KMS-11 (cell line): ENCODE results near the gene STK32B.

Experiments used
- H2AFZ ChIP-seq: fragments of 200-600 bp; sonication (generic); 2 replicates; pipeline ENCODE4 v1.6.1; 2016; ENCODE audit warnings: antibody characterized with exemption, mixed run types, low read depth
- H3K27ac ChIP-seq: fragments of 200-600 bp; sonication (generic); 2 replicates; pipeline ENCODE4 v1.6.1; 2016; ENCODE audit warnings: mild to moderate bottlenecking, mixed run types
- H3K27me3 ChIP-seq: fragments of 200-600 bp; sonication (generic); 2 replicates; pipeline ENCODE4 v1.6.1; 2017; ENCODE audit warnings: mild to moderate bottlenecking, low read depth, mixed run types, moderate library complexity; ENCODE audit not compliant: insufficient read depth
- H3K36me3 ChIP-seq: fragments of 200-600 bp; sonication (generic); 2 replicates; pipeline ENCODE4 v1.6.1; 2017; ENCODE audit warnings: mild to moderate bottlenecking, mixed run types; ENCODE audit not compliant: insufficient read depth
- H3K4me1 ChIP-seq: fragments of 200-600 bp; sonication (generic); 2 replicates; pipeline ENCODE4 v1.6.1; 2016; ENCODE audit warnings: mild to moderate bottlenecking, low read depth, mixed run types; ENCODE audit not compliant: poor library complexity, severe bottlenecking
- H3K4me2 ChIP-seq: fragments of 200-600 bp; sonication (generic); 2 replicates; pipeline ENCODE4 v1.7.0; 2016; ENCODE audit warnings: mild to moderate bottlenecking, mixed run types
- H3K4me3 ChIP-seq: fragments of 200-600 bp; sonication (generic); IDR thresholded peaks from 2 replicates; pipeline ENCODE4 v1.6.1; 2017; ENCODE audit warnings: low read depth, low read length, mixed read lengths; ENCODE audit not compliant: insufficient read depth
- H3K79me2 ChIP-seq: fragments of 200-600 bp; sonication (generic); 2 replicates; pipeline ENCODE4 v1.6.1; 2016; ENCODE audit warnings: low read depth, mixed run types; ENCODE audit not compliant: insufficient read depth
- H3K9ac ChIP-seq: fragments of 200-600 bp; sonication (generic); 2 replicates; pipeline ENCODE4 v1.6.1; 2016; ENCODE audit warnings: mild to moderate bottlenecking, mixed run types
- H4K20me1 ChIP-seq: fragments of 200-600 bp; sonication (generic); 2 replicates; pipeline ENCODE4 v1.6.1; 2016; ENCODE audit warnings: mild to moderate bottlenecking, mixed run types; ENCODE audit not compliant: insufficient read depth
- TF ChIP-seq, protein P1 (sequence below): fragments of 200-600 bp; sonication (generic); conservative IDR thresholded peaks from 2 replicates; pipeline ENCODE4 v1.6.1; 2017; ENCODE audit warnings: low read depth, mild to moderate bottlenecking, antibody characterized with exemption, low read length, moderate library complexity, mixed read lengths

The STK32B gene

DNA sequence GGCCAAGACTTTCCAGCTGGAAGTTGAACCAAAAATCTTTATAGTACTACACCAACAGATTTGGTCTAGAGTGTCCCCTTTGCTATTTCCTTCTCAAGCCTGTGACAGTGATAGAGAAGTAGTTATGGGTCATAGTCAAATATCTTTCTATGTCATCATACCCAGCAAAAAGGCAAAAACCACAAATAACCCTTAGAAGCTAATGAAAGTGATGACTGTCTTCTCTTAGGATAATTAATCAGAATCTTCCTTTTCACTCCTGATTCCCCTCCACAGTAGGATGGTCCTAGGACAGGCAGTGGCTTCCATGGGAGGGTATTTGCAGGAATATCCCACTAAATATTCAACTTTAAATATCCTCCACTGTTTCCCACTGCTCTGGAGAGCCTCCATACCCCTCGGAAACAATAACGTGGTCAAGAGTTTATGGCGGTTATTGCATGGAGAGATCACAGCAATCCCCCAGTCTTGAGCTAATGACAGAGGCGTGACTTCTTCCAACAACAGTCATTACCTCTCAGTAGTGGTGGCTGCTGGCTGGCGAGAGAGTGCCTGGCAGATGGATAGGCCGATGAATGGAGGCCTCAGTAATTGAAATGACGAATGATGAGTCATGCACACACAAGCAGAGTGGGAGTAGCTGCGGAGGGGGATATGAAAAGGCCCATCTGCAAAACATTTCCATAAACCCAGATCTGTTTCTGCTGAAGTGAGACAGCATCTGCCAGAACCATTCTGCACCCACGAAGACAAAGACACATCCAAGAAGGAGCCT lies 154.9 kb downstream of the STK32B start:
- no peak overlapping the region for H2AFZ ChIP-seq
- H3K27ac ChIP-seq, result no peak overlapping the region

DNA sequence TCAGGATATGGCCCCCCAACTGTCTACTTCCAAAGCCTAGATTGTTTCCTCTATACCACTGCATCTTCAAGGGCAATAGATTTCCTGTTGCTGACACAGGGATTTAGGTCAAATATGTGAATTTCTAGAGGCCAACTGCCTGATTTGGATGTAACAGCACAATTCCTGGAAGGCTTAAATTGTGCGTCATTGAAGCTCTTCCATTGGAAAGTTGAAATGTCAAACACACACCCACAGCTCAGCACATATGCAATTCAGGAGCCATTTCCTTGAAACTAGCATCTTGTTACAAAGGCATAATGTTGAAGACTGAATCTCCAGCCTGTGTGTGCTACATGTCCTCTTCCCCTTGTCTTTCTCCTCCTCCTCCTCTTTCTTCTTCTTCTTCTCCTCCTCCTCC lies 158.6 kb downstream of the STK32B start:
- no peaks in the 10 kb centered on the region for H3K79me2 ChIP-seq
- H3K36me3 ChIP-seq, result no peaks in the 10 kb centered on the region
- no peak overlapping the region for H3K4me3 ChIP-seq
- no peaks in the 10 kb centered on the region for H4K20me1 ChIP-seq
- no peaks in the 10 kb centered on the region for H3K4me1 ChIP-seq
- H3K9ac ChIP-seq, result no peak overlapping the region
- H3K4me2 ChIP-seq, result no peak overlapping the region
- H2AFZ ChIP-seq, result no peak overlapping the region
- TF ChIP-seq, protein P1, sequence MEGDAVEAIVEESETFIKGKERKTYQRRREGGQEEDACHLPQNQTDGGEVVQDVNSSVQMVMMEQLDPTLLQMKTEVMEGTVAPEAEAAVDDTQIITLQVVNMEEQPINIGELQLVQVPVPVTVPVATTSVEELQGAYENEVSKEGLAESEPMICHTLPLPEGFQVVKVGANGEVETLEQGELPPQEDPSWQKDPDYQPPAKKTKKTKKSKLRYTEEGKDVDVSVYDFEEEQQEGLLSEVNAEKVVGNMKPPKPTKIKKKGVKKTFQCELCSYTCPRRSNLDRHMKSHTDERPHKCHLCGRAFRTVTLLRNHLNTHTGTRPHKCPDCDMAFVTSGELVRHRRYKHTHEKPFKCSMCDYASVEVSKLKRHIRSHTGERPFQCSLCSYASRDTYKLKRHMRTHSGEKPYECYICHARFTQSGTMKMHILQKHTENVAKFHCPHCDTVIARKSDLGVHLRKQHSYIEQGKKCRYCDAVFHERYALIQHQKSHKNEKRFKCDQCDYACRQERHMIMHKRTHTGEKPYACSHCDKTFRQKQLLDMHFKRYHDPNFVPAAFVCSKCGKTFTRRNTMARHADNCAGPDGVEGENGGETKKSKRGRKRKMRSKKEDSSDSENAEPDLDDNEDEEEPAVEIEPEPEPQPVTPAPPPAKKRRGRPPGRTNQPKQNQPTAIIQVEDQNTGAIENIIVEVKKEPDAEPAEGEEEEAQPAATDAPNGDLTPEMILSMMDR, result no peak
- H3K27ac ChIP-seq, result no peak overlapping the region
- no peaks in the 10 kb centered on the region for H3K27me3 ChIP-seq

More for the DNA sequence above, 154.9 kb downstream of the STK32B start:
- Histone ChIP-seq H3K4me1 (no peaks in the 10 kb centered on the region), H3K27me3 (no peaks in the 10 kb centered on the region), H3K4me2 (no peak overlapping the region), H3K9ac (no peak overlapping the region), H3K79me2 (no peaks in the 10 kb centered on the region), H4K20me1 (no peaks in the 10 kb centered on the region), H3K36me3 (no peaks in the 10 kb centered on the region), H3K4me3 (no peak overlapping the region)
- TF ChIP-seq, protein P1, result no peak

DNA sequence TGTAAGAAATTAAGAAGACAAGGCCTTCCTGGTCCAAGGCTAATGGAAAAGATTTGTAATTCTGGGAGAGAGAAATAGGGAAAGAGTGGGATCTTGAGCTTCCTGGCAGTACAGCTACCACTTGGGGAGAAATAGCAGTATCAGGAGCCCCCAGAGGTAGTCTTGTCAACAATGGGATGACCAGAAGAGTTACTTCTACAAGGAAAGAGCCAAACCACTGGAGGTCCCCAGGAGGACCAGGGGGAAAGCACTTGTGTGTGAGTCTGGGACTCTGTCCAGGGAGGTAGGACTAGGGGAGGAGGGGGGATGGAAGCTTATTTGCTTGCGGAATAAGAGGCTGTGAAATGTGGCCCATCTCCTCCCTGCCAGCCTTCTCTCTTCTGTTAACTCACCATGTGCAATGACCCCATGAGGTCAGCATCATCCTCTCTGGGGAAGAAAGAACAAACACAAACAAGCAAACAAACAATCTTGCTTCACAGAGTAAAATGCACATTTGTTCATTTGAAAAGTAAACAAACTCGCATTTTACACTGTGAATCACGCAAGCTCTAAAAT lies 160.1 kb downstream of the STK32B start:
- Histone ChIP-seq H4K20me1 (no peaks in the 10 kb centered on the region), H3K9ac (no peak overlapping the region), H3K4me2 (no peak overlapping the region), H3K4me3 (no peak overlapping the region), H3K27ac (no peak overlapping the region), H3K36me3 (no peaks in the 10 kb centered on the region), H2AFZ (no peak overlapping the region), H3K27me3 (no peaks in the 10 kb centered on the region), H3K79me2 (no peaks in the 10 kb centered on the region), H3K4me1 (no peaks in the 10 kb centered on the region)
- TF ChIP-seq, protein P1, result no peak

DNA sequence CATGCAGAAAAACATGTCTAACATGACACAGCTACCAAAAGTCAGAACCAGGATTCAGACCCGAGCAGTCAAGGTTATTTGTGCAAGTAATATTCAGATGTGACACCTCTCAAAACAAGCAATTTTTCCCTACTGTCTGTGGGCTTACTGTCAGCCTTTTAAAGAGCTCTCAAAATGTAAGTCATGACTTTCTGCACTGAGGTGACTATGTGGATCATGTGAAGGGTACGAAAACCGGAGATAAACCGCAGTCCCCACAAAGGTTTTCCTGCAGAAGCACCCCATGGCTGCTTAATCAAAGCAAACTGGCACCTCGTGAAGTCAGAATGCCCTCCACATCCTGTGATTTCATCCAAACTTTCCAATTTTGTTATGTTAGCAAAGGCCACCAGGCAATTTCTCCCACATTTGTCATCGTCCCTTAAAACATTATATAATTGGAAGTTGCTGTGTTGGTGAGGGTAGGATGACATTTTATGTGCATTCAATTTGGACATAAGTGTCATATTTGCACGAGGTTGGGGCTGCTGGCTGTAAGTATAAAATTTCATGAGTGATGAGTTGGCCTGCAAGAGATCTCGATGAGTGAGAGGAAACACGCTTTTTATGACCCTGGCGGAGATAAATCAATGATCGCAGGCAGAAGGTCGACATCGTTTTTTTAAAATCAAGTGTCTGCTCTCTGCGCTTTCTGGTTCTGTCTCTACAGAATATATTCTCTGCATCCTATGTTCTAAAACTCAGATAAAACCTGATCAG lies 161.2 kb downstream of the STK32B start:
- H3K4me2 ChIP-seq, result no peak overlapping the region
- TF ChIP-seq, protein P1, result no peak
- no peaks in the 10 kb centered on the region for H3K27me3 ChIP-seq
- H3K9ac ChIP-seq, result no peak overlapping the region
- H4K20me1 ChIP-seq, result no peaks in the 10 kb centered on the region
- no peak overlapping the region for H2AFZ ChIP-seq
- H3K4me3 ChIP-seq, result no peak overlapping the region
- no peak overlapping the region for H3K27ac ChIP-seq
- no peaks in the 10 kb centered on the region for H3K4me1 ChIP-seq
- H3K36me3 ChIP-seq, result no peaks in the 10 kb centered on the region
- no peaks in the 10 kb centered on the region for H3K79me2 ChIP-seq
